Measurements from ENCODE around the gene ALK. TPM values are rescaled to one million over a fixed set of nuclear protein-coding genes. Genes with fewer than 3 reads are reported as not detected.

The ALK gene
- total RNA-seq, 6 donors from 2014 or later, result 0.17 to 2.1 (median 0.35) TPM

DNA sequence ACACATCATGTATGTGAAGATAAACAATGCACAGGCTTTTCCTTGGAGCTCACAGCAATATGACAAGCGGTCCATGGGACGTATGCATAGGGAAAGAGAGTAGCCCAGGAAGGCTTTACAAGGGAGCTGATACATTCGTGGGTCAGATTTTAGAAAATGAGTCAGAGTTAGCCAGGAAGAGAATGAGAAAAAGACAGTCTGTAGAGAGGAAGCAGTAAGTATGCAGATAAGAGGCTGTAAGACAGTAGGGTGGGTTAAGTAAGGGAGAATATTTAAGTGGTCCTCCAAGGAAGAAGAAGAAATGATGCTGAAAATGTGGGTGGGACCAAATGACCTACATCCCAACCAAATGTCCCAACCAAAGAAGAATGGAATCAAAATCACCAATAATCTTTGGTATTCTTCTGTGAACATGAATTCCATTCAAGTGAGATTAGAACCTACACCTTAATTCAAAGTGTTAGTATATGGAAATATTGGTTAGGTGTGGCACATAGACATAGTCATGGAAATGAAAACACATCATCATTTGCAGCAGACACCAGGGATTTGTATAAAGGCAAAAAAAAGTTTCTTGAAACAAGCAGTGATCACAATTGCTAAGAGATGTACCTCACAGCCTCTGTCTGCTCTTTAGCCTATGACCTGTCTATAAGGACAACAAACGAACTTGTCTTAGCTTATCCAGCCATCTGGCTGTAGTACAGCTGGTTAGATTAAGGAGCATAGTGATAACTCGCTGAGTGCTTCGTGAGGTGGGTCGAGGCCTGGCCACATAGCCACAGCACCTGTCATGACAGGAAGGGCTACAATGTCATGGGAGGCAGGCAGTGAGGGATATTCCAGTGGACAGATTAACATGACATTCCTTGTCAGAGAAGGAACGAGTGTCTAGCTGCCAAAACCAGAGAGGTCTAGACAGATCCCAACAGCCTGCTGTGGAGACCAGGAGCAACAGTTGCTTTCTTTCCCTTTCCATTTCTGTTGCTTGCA, 133.6 kb downstream of the ALK start:
- DNase-seq (no peak), ATAC-seq (ENCODE audit: low FRiP score in 2 of 2) (no peak)
- Histone ChIP-seq H3K36me3 (no peaks in the 10 kb centered on the region), H3K9me3 (no peaks in the 10 kb centered on the region), H3K27me3 (no peaks in the 10 kb centered on the region), H3K27ac (no peak overlapping the region), H3K4me1 (no peaks in the 10 kb centered on the region), H3K4me3 (no peak overlapping the region)
- WGBS, 2 donors, result 67 to 74% methylated on average over 7 to 8 of the region's 8 CpGs
- TF ChIP-seq, protein P1, sequence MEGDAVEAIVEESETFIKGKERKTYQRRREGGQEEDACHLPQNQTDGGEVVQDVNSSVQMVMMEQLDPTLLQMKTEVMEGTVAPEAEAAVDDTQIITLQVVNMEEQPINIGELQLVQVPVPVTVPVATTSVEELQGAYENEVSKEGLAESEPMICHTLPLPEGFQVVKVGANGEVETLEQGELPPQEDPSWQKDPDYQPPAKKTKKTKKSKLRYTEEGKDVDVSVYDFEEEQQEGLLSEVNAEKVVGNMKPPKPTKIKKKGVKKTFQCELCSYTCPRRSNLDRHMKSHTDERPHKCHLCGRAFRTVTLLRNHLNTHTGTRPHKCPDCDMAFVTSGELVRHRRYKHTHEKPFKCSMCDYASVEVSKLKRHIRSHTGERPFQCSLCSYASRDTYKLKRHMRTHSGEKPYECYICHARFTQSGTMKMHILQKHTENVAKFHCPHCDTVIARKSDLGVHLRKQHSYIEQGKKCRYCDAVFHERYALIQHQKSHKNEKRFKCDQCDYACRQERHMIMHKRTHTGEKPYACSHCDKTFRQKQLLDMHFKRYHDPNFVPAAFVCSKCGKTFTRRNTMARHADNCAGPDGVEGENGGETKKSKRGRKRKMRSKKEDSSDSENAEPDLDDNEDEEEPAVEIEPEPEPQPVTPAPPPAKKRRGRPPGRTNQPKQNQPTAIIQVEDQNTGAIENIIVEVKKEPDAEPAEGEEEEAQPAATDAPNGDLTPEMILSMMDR (IDR thresholded peaks at IDR 0.05), result no peak
- no peak for TF ChIP-seq EP300 (IDR thresholded peaks at IDR 0.05)
- no peak for TF ChIP-seq POLR2AphosphoS5 (IDR thresholded peaks at IDR 0.05)
- TF ChIP-seq POLR2A (IDR thresholded peaks at IDR 0.05), result no peak

DNA sequence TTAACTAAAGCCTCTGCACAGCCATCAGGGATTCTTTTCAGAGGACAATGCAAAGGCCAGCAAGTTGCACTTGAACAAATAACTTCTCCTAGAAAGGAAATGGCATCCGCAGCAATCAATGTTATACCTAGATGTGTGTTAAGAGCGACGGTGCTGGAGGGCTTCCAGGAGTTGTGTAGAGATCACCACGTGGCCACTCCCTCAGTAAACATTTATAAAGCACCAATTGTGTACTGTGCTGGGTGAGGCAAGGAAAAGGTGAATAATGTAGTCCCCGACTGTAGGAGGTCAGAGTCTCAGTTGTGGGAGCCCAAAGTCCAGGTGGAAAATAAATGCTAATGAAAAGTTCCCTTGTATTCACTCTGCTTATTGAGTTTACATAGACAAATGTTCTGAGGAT, 135.0 kb downstream of the ALK start:
- Histone ChIP-seq H3K9me3 (no peaks in the 10 kb centered on the region), H3K4me1 (no peaks in the 10 kb centered on the region), H3K27me3 (no peaks in the 10 kb centered on the region), H3K4me3 (no peak overlapping the region), H3K27ac (no peak overlapping the region), H3K36me3 (no peaks in the 10 kb centered on the region)
- TF ChIP-seq POLR2AphosphoS5 (IDR thresholded peaks at IDR 0.05) (no peak), EP300 (IDR thresholded peaks at IDR 0.05) (no peak), POLR2A (IDR thresholded peaks at IDR 0.05) (no peak)
- TF ChIP-seq, protein P1 (IDR thresholded peaks at IDR 0.05), result no peak
- ATAC-seq (ENCODE audit: low FRiP score in 2 of 2), result no peak
- no peak for DNase-seq
- 55 to 65% methylated on average over 5 of the region's 5 CpGs for WGBS, 2 donors

DNA sequence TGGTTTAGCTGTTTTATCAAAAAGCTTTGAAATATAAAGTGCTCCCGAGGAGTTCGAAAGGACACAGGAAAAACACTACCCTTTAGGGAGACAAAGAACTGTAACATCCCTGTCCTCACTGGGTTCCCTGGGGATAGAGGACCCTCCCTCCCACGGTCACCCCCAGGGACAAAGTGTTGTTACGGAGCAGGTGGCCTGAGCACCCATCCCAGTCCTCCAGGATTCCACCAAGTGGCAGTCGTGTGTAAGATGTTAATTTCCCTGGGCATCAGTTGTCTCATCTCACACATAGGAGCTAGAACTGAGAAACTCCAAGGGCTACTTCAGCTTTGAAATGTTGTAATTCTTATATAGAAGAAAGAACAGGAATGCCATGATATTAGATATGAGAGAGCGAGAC, 137.7 kb downstream of the ALK start:
- no peaks in the 10 kb centered on the region for H3K36me3 ChIP-seq
- H3K27me3 ChIP-seq, result no peaks in the 10 kb centered on the region
- ATAC-seq (ENCODE audit: low FRiP score in 2 of 2), result no peak
- 68 to 73% methylated on average over 6 of the region's 6 CpGs for WGBS, 2 donors
- H3K4me1 ChIP-seq, result no peaks in the 10 kb centered on the region
- H3K9me3 ChIP-seq, result no peaks in the 10 kb centered on the region
- TF ChIP-seq POLR2A (IDR thresholded peaks at IDR 0.05) (no peak), EP300 (IDR thresholded peaks at IDR 0.05) (no peak), POLR2AphosphoS5 (IDR thresholded peaks at IDR 0.05) (no peak)
- TF ChIP-seq, protein P1 (IDR thresholded peaks at IDR 0.05), result no peak
- H3K27ac ChIP-seq, result no peak overlapping the region
- DNase-seq, result no peak
- no peak overlapping the region for H3K4me3 ChIP-seq

DNA sequence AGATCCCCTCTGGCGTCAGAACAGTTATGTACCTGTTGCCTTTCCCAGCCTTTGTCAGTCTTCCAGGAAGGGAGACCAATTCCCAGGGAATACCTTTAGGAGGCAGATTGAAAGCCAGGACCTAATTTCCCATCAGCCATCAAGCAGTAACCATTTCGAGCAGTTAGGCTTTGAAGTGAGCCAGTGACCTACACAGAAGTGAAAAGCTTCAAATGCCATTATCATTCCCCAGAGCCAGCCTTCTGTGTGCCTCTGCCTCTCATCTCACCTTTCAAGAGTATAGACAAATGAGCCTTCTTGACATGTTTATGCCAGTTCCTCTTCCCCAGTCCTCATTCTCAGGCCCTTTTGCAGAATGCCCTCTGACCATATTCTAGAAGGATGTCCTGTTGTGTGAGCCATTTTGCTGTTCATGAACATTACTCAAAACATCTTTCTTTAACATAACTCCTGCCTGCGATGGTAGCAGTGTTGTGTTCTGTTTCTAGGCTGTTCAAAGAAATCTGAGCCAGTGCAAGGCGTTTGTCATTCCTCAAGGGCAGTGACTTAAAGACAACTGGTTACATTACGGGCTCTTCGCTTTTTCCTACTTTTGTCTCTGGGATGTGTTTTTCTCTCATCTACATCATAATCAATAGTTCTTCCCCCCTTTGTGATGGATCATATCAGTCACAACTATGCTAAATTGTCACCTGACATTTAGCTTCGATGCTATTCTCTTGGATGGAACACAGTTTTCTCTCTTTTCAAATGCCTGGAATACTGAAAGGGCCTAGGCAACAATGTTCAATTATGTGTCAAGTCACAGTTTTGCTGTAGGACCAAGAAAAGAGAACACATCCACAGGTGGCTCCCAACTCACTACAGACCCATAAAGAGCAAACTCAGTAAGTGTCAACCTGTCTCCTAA, 138.6 kb downstream of the ALK start:
- no peaks in the 10 kb centered on the region for H3K4me1 ChIP-seq
- H3K27me3 ChIP-seq, result no peaks in the 10 kb centered on the region
- no peaks in the 10 kb centered on the region for H3K9me3 ChIP-seq
- TF ChIP-seq POLR2AphosphoS5 (IDR thresholded peaks at IDR 0.05) (no peak), EP300 (IDR thresholded peaks at IDR 0.05) (no peak), POLR2A (IDR thresholded peaks at IDR 0.05) (no peak)
- TF ChIP-seq, protein P1 (IDR thresholded peaks at IDR 0.05), result no peak
- WGBS, 2 donors, result 71 to 78% methylated on average over 7 of the region's 7 CpGs
- DNase-seq, result no peak
- no peak for ATAC-seq (ENCODE audit: low FRiP score in 2 of 2)
- no peak overlapping the region for H3K27ac ChIP-seq
- no peak overlapping the region for H3K4me3 ChIP-seq
- H3K36me3 ChIP-seq, result no peaks in the 10 kb centered on the region
